Stimulated activated CD8-positive, alpha-beta memory T cell treated with anti-CD3 and anti-CD28 coated beads, Interleukin-4, amount 100 ng/mL, for 4 hours (primary cell): ENCODE results near the gene CCDC60.

Experiments used
- DNase-seq, 2 donors: peaks; one replicate each; pipeline ENCODE4 v3.0.0-alpha.2; 2020; ENCODE audit warnings: low read depth in 2 of 2, low spot score in 1 of 2

Gene CCDC60

GRCh38 chr12:119334430-119335170, at the start of gene CCDC60:
CCDC60 (plus strand) TSS chr12:119334729; CDS start chr12:119335177, 448 bp downstream.
- DNase-seq = no peak

- DNase-seq = no peak
Measured at GRCh38 chr12:119288576-119288975, 46.0 kb upstream of the CCDC60 start.

- no peak for DNase-seq
Measured at GRCh38 chr12:119292893-119293630, 41.5 kb upstream of the CCDC60 start.

- DNase-seq = no peak
Measured at GRCh38 chr12:119294211-119294610, 40.3 kb upstream of the CCDC60 start.

- no peak for DNase-seq
Measured at GRCh38 chr12:119296535-119296934, 38.0 kb upstream of the CCDC60 start.

GRCh38 chr12:119299130-119299529, 35.4 kb upstream of the CCDC60 start:
- DNase-seq = no peak

- DNase-seq = no peak
Measured at GRCh38 chr12:119301379-119301778, 33.1 kb upstream of the CCDC60 start.

- no peak for DNase-seq
Measured at GRCh38 chr12:119302451-119303080, 32.0 kb upstream of the CCDC60 start.

GRCh38 chr12:119306593-119306992, 27.9 kb upstream of the CCDC60 start:
- DNase-seq = no peak

GRCh38 chr12:119307747-119308146, 26.8 kb upstream of the CCDC60 start:
- no peak for DNase-seq

GRCh38 chr12:119308708-119309456, 25.6 kb upstream of the CCDC60 start:
- no peak for DNase-seq

- no peak for DNase-seq
Measured at GRCh38 chr12:119311878-119312277, 22.7 kb upstream of the CCDC60 start.

GRCh38 chr12:119312904-119313303, 21.6 kb upstream of the CCDC60 start:
- no peak for DNase-seq

- DNase-seq = no peak
Measured at GRCh38 chr12:119314290-119314689, 20.2 kb upstream of the CCDC60 start.

- no peak for DNase-seq
Measured at GRCh38 chr12:119319638-119320037, 14.9 kb upstream of the CCDC60 start.

- no peak for DNase-seq
Measured at GRCh38 chr12:119320678-119321077, 13.9 kb upstream of the CCDC60 start.

GRCh38 chr12:119322301-119322723, 12.2 kb upstream of the CCDC60 start:
- DNase-seq = no peak

- DNase-seq = no peak
Measured at GRCh38 chr12:119325813-119326212, 8.7 kb upstream of the CCDC60 start.

- DNase-seq = no peak
Measured at GRCh38 chr12:119326341-119326740, 8.2 kb upstream of the CCDC60 start.

GRCh38 chr12:119327471-119327870, 7.1 kb upstream of the CCDC60 start:
- no peak for DNase-seq

- no peak for DNase-seq
Measured at GRCh38 chr12:119328111-119328510, 6.4 kb upstream of the CCDC60 start.
